ENCODE data around the gene MAP2K5. TPM values are rescaled to one million over a fixed set of nuclear protein-coding genes. Genes with fewer than 3 reads are reported as not detected.
A peak's percentile ranks its signal among the peaks of the same experiment; 100 is the strongest.

The MAP2K5 gene
- total RNA-seq, 1 donor from 2014 or later = 26.1 TPM

GRCh38 chr15:67850994-67851571 lies 308.6 kb downstream of the MAP2K5 start:
- no peak overlapping the region for H3K4me3 Mint-ChIP-seq (ENCODE audit: unreplicated experiment)
- no peak for DNase-seq (ENCODE audit: extremely low spot score, unreplicated experiment)
- no peaks in the 10 kb centered on the region for H3K36me3 Mint-ChIP-seq (ENCODE audit: unreplicated experiment)
- H3K27ac Mint-ChIP-seq (ENCODE audit: unreplicated experiment) = no peak overlapping the region
- no peaks in the 10 kb centered on the region for H3K27me3 Mint-ChIP-seq (ENCODE audit: unreplicated experiment)
- peaks cover 3% of the 10 kb centered on the region for H3K9me3 Mint-ChIP-seq (ENCODE audit: unreplicated experiment)
- no peak for TF ChIP-seq CTCF (IDR thresholded peaks at IDR 0.05)
- H3K4me1 Mint-ChIP-seq (ENCODE audit: unreplicated experiment) = peaks cover 3% of the 10 kb centered on the region

GRCh38 chr15:67852418-67852817 lies 309.9 kb downstream of the MAP2K5 start:
- DNase-seq (ENCODE audit: extremely low spot score, unreplicated experiment) = peak; percentile 11
- no peaks in the 10 kb centered on the region for H3K27me3 Mint-ChIP-seq (ENCODE audit: unreplicated experiment)
- H3K27ac Mint-ChIP-seq (ENCODE audit: unreplicated experiment) = no peak overlapping the region
- no peaks in the 10 kb centered on the region for H3K36me3 Mint-ChIP-seq (ENCODE audit: unreplicated experiment)
- peaks cover 3% of the 10 kb centered on the region for H3K4me1 Mint-ChIP-seq (ENCODE audit: unreplicated experiment)
- H3K9me3 Mint-ChIP-seq (ENCODE audit: unreplicated experiment) = peaks cover 3% of the 10 kb centered on the region
- TF ChIP-seq CTCF (IDR thresholded peaks at IDR 0.05) = no peak
- no peak overlapping the region for H3K4me3 Mint-ChIP-seq (ENCODE audit: unreplicated experiment)

GRCh38 chr15:67853454-67853853 lies 311.0 kb downstream of the MAP2K5 start:
- H3K9me3 Mint-ChIP-seq (ENCODE audit: unreplicated experiment) = peaks cover 3% of the 10 kb centered on the region
- no peak for TF ChIP-seq CTCF (IDR thresholded peaks at IDR 0.05)
- peaks cover 3% of the 10 kb centered on the region for H3K4me1 Mint-ChIP-seq (ENCODE audit: unreplicated experiment)
- H3K27ac Mint-ChIP-seq (ENCODE audit: unreplicated experiment) = no peak overlapping the region
- no peak for DNase-seq (ENCODE audit: extremely low spot score, unreplicated experiment)
- no peaks in the 10 kb centered on the region for H3K27me3 Mint-ChIP-seq (ENCODE audit: unreplicated experiment)
- H3K4me3 Mint-ChIP-seq (ENCODE audit: unreplicated experiment) = no peak overlapping the region
- no peaks in the 10 kb centered on the region for H3K36me3 Mint-ChIP-seq (ENCODE audit: unreplicated experiment)

GRCh38 chr15:67854358-67854757 lies 311.9 kb downstream of the MAP2K5 start:
- no peak for DNase-seq (ENCODE audit: extremely low spot score, unreplicated experiment)
- Mint-ChIP-seq H3K9me3 (ENCODE audit: unreplicated experiment) (peaks cover under 1% of the 10 kb centered on the region), H3K27ac (ENCODE audit: unreplicated experiment) (no peak overlapping the region), H3K4me3 (ENCODE audit: unreplicated experiment) (no peak overlapping the region), H3K4me1 (ENCODE audit: unreplicated experiment) (peaks cover 3% of the 10 kb centered on the region), H3K27me3 (ENCODE audit: unreplicated experiment) (no peaks in the 10 kb centered on the region), H3K36me3 (ENCODE audit: unreplicated experiment) (no peaks in the 10 kb centered on the region)
- no peak for TF ChIP-seq CTCF (IDR thresholded peaks at IDR 0.05)

- Mint-ChIP-seq H3K4me3 (ENCODE audit: unreplicated experiment) (no peak overlapping the region), H3K9me3 (ENCODE audit: unreplicated experiment) (no peaks in the 10 kb centered on the region), H3K36me3 (ENCODE audit: unreplicated experiment) (no peaks in the 10 kb centered on the region), H3K4me1 (ENCODE audit: unreplicated experiment) (peaks cover 3% of the 10 kb centered on the region), H3K27ac (ENCODE audit: unreplicated experiment) (no peak overlapping the region), H3K27me3 (ENCODE audit: unreplicated experiment) (no peaks in the 10 kb centered on the region)
- DNase-seq (ENCODE audit: extremely low spot score, unreplicated experiment) = no peak
- no peak for TF ChIP-seq CTCF (IDR thresholded peaks at IDR 0.05)
Observed at GRCh38 chr15:67855842-67856241, 313.3 kb downstream of the MAP2K5 start.

Other genes with a start within 250 kb of the MAP2K5 start
- 4.3 and 4.8 TPM in 2 replicates for gene C15orf61, start 21.6 kb upstream of the MAP2K5 start, total RNA-seq

All from osteocyte (in vitro differentiated cells).